CD4-positive, CD25-positive, alpha-beta regulatory T cell (primary cell): ENCODE measurements around the gene FRMD8. TPM values are rescaled to one million over a fixed set of nuclear protein-coding genes. Genes with fewer than 3 reads are reported as not detected.

ENCODE experiments used
- ATAC-seq, 2 donors: fragments of 150-1000 bp; cut with Tn5 transposase; one replicate each; pipeline ENCODE4 v1.10.0; 2021; ENCODE audit warnings: low read depth in 2 of 2, moderate number of reproducible peaks in 2 of 2, moderate library complexity in 1 of 2
- DNase-seq, 3 donors: peaks; one replicate each; pipeline versions ENCODE4 v3.0.0 to v3.0.0-alpha.2; 2012 to 2022; ENCODE audit warnings: mixed read lengths in 1 of 3
- H3K27ac ChIP-seq: one replicate; pipeline ENCODE4 v1.7.0; 2013; ENCODE audit warnings: mild to moderate bottlenecking, low read length; ENCODE audit not compliant: insufficient read depth, poor library complexity, severe bottlenecking
- H3K27me3 ChIP-seq: one replicate; pipeline ENCODE4 v1.7.0; 2013; ENCODE audit warnings: low read length; ENCODE audit not compliant: control insufficient read depth, insufficient read depth
- H3K36me3 ChIP-seq: one replicate; pipeline ENCODE4 v1.7.0; 2013; ENCODE audit warnings: mild to moderate bottlenecking, low read length, moderate library complexity; ENCODE audit not compliant: control insufficient read depth, insufficient read depth
- H3K4me1 ChIP-seq: 2 replicates; pipeline ENCODE4 v1.7.0; 2013; ENCODE audit warnings: mild to moderate bottlenecking, low read length; ENCODE audit not compliant: insufficient read depth, control insufficient read depth, poor library complexity, severe bottlenecking
- H3K4me3 ChIP-seq: one replicate; pipeline ENCODE4 v1.7.0; 2013; ENCODE audit warnings: low read depth, mild to moderate bottlenecking, low read length, moderate library complexity
- H3K9me3 ChIP-seq, 2 experiments: 1 replicate in 1 of 2; 2 replicates in 1 of 2; pipeline ENCODE4 v1.7.0; 2013; ENCODE audit warnings: low read length in 2 of 2, mild to moderate bottlenecking in 1 of 2, moderate library complexity in 1 of 2; ENCODE audit not compliant: control insufficient read depth in 2 of 2
- H3K27ac Mint-ChIP-seq, 3 donors: one replicate each; pipeline ENCODE4 v1.8.0; 2020 to 2022; ENCODE audit warnings: mild to moderate bottlenecking in 3 of 3, mixed read lengths in 3 of 3, moderate library complexity in 2 of 3
- H3K27me3 Mint-ChIP-seq: one replicate; pipeline ENCODE4 v1.8.0; 2022; ENCODE audit warnings: mild to moderate bottlenecking, mixed read lengths
- H3K36me3 Mint-ChIP-seq: one replicate; pipeline ENCODE4 v1.8.0; 2020; ENCODE audit warnings: mixed read lengths
- H3K4me1 Mint-ChIP-seq, 4 donors: one replicate each; pipeline ENCODE4 v1.8.0; 2020 to 2022; ENCODE audit warnings: mixed read lengths in 4 of 4, mild to moderate bottlenecking in 1 of 4
- H3K4me3 Mint-ChIP-seq, 4 donors: one replicate each; pipeline ENCODE4 v1.8.0; 2020 to 2022; ENCODE audit warnings: mild to moderate bottlenecking in 4 of 4, mixed read lengths in 4 of 4, moderate library complexity in 3 of 4
- H3K9me3 Mint-ChIP-seq, 7 donors: one replicate each; pipeline ENCODE4 v1.8.0; 2020 to 2022; ENCODE audit warnings: mixed read lengths in 7 of 7, mild to moderate bottlenecking in 3 of 7, moderate library complexity in 2 of 7
- polyA plus RNA-seq, 4 donors: library from polyadenylated mRNA; unstranded; fragments of 300-500 nt; fragmentation: Illumina TruSeq; gene quantifications; one replicate each; pipeline ENCODE4 v1.2.3, GENCODE V29; 2021
- total RNA-seq: library from RNA; stranded (reverse); gene quantifications from one replicate; pipeline ENCODE4 v1.2.3, GENCODE V29; 2022

The FRMD8 gene
- total and polyA plus RNA-seq, 5 donors from 2014 or later, result 47.4 to 55.1 (median 53.0) TPM

GRCh38 chr11:65454696-65455456 is 68.4 kb downstream of the FRMD8 start:
- ATAC-seq, result peak; percentile 82 to 86
- H3K27me3 Mint-ChIP-seq, result no peaks in the 10 kb centered on the region
- H3K4me1 ChIP-seq, result peaks cover 12% of the 10 kb centered on the region
- no peaks in the 10 kb centered on the region for H3K9me3 ChIP-seq
- H3K27me3 ChIP-seq, result no peaks in the 10 kb centered on the region
- no peaks in the 10 kb centered on the region for H3K36me3 Mint-ChIP-seq
- H3K4me3 Mint-ChIP-seq, result peak overlapping the region; percentile 70 to 96 (median 89)
- H3K27ac Mint-ChIP-seq, result peak overlapping the region; percentile 76 to 88 (median 77)
- H3K4me1 Mint-ChIP-seq, result peaks cover 0 to 28% (median 19%) of the 10 kb centered on the region in 4 donors
- H3K4me3 ChIP-seq, result peak overlapping the region; percentile 77
- H3K9me3 Mint-ChIP-seq, result peaks cover 0 to 1% (median 0%) of the 10 kb centered on the region in 7 donors
- H3K36me3 ChIP-seq, result no peaks in the 10 kb centered on the region
- DNase-seq, result peak; percentile 60 to 81 (median 78)
- H3K27ac ChIP-seq, result peak overlapping the region; percentile 72

GRCh38 chr11:65456418-65456817 is 70.0 kb downstream of the FRMD8 start:
- Histone ChIP-seq H3K4me3 (no peak overlapping the region), H3K27ac (no peak overlapping the region)

GRCh38 chr11:65459552-65459951 is 73.1 kb downstream of the FRMD8 start:
- no peaks in the 10 kb centered on the region for H3K9me3 Mint-ChIP-seq
- no peak overlapping the region for H3K4me3 ChIP-seq
- DNase-seq (no peak), ATAC-seq (no peak)
- no peaks in the 10 kb centered on the region for H3K27me3 ChIP-seq
- H3K27me3 Mint-ChIP-seq, result no peaks in the 10 kb centered on the region
- H3K36me3 Mint-ChIP-seq, result no peaks in the 10 kb centered on the region
- H3K4me1 Mint-ChIP-seq, result peaks cover 0 to 17% (median 11%) of the 10 kb centered on the region in 4 donors
- no peaks in the 10 kb centered on the region for H3K36me3 ChIP-seq
- H3K4me1 ChIP-seq, result peaks cover 12% of the 10 kb centered on the region
- H3K9me3 ChIP-seq, result no peaks in the 10 kb centered on the region
- H3K4me3 Mint-ChIP-seq, result no peak overlapping the region
- H3K27ac ChIP-seq, result no peak overlapping the region
- no peak overlapping the region for H3K27ac Mint-ChIP-seq

More at GRCh38 chr11:65456418-65456817, 70.0 kb downstream of the FRMD8 start:
- H3K27me3 ChIP-seq, result no peaks in the 10 kb centered on the region
- no peaks in the 10 kb centered on the region for H3K36me3 Mint-ChIP-seq
- H3K9me3 Mint-ChIP-seq, result no peaks in the 10 kb centered on the region
- H3K4me1 ChIP-seq, result peaks cover 12% of the 10 kb centered on the region
- no peak for ATAC-seq
- H3K36me3 ChIP-seq, result no peaks in the 10 kb centered on the region
- H3K9me3 ChIP-seq, result no peaks in the 10 kb centered on the region
- peak overlapping the region in 1 of 3 donors; percentile 16 for H3K27ac Mint-ChIP-seq
- H3K4me3 Mint-ChIP-seq, result peak overlapping the region; percentile 14 to 78 (median 62)
- no peaks in the 10 kb centered on the region for H3K27me3 Mint-ChIP-seq
- peaks cover 0 to 28% (median 19%) of the 10 kb centered on the region in 4 donors for H3K4me1 Mint-ChIP-seq
- DNase-seq, result no peak

Other genes starting within 250 kb of the FRMD8 start
- gene SPDYC, start 216.4 kb upstream of the FRMD8 start, total RNA-seq, result not detected
- gene SPDYC, start 216.4 kb upstream of the FRMD8 start, polyA plus RNA-seq, result not detected
- 158 TPM for gene CAPN1, start 204.7 kb upstream of the FRMD8 start, total RNA-seq
- gene CAPN1, start 204.7 kb upstream of the FRMD8 start, polyA plus RNA-seq, result 100 to 1,000 TPM in 2 of 4 donors, 10 to 100 TPM in 2; 91.2 to 148 (median 109) TPM
- gene POLA2, start 124.7 kb upstream of the FRMD8 start, total RNA-seq, result 25.7 TPM
- 10 to 100 TPM in 3 of 4 donors, 1 to 10 TPM in 1; 8.3 to 13.4 (median 12.8) TPM for gene POLA2, start 124.7 kb upstream of the FRMD8 start, polyA plus RNA-seq
- gene CDC42EP2, start 71.8 kb upstream of the FRMD8 start, total RNA-seq, result 1.9 TPM
- gene CDC42EP2, start 71.8 kb upstream of the FRMD8 start, polyA plus RNA-seq, result not detected
- gene DPF2, start 52.8 kb upstream of the FRMD8 start, total RNA-seq, result 67.0 TPM
- 10 to 100 TPM; 70.3 to 81.4 (median 74.9) TPM for gene DPF2, start 52.8 kb upstream of the FRMD8 start, polyA plus RNA-seq
- gene TIGD3, start 31.9 kb upstream of the FRMD8 start, total RNA-seq, result 0.37 TPM
- gene TIGD3, start 31.9 kb upstream of the FRMD8 start, polyA plus RNA-seq, result under 1 TPM; 0.19 to 0.90 (median 0.59) TPM
- gene SLC25A45, start 4.0 kb upstream of the FRMD8 start, total RNA-seq, result 40.3 TPM
- 10 to 100 TPM; 11.1 to 16.9 (median 13.8) TPM for gene SLC25A45, start 4.0 kb upstream of the FRMD8 start, polyA plus RNA-seq
- 890 TPM for gene NEAT1, start 36.2 kb downstream of the FRMD8 start, total RNA-seq
- gene NEAT1, start 36.2 kb downstream of the FRMD8 start, polyA plus RNA-seq, result 1 to 10 TPM; 1.4 to 3.1 (median 1.9) TPM
- gene MALAT1, start 112.4 kb downstream of the FRMD8 start, total RNA-seq, result 36,047 TPM
- 1,000 to 10,000 TPM; 2,329 to 3,603 (median 2,794) TPM for gene MALAT1, start 112.4 kb downstream of the FRMD8 start, polyA plus RNA-seq
- gene SCYL1, start 138.4 kb downstream of the FRMD8 start, total RNA-seq, result 59.0 TPM
- 10 to 100 TPM; 24.3 to 31.2 (median 29.0) TPM for gene SCYL1, start 138.4 kb downstream of the FRMD8 start, polyA plus RNA-seq
- 132 TPM for gene LTBP3, start 171.7 kb downstream of the FRMD8 start, total RNA-seq
- 10 to 100 TPM in 2 of 4 donors, 1 to 10 TPM in 2; 9.2 to 15.0 (median 11.9) TPM for gene LTBP3, start 171.7 kb downstream of the FRMD8 start, polyA plus RNA-seq
- gene ZNRD2, start 183.8 kb downstream of the FRMD8 start, total RNA-seq, result 34.6 TPM
- 10 to 100 TPM; 64.6 to 84.7 (median 73.1) TPM for gene ZNRD2, start 183.8 kb downstream of the FRMD8 start, polyA plus RNA-seq
- gene FAM89B, start 185.9 kb downstream of the FRMD8 start, total RNA-seq, result 49.4 TPM
- gene FAM89B, start 185.9 kb downstream of the FRMD8 start, polyA plus RNA-seq, result 100 to 1,000 TPM in 3 of 4 donors, 10 to 100 TPM in 1; 77.1 to 158 (median 115) TPM
- 143 TPM for gene EHBP1L1, start 189.4 kb downstream of the FRMD8 start, total RNA-seq
- gene EHBP1L1, start 189.4 kb downstream of the FRMD8 start, polyA plus RNA-seq, result 10 to 100 TPM in 1 of 4 donors, 1 to 10 TPM in 3; 7.8 to 11.6 (median 8.7) TPM
- gene KCNK7, start 209.2 kb downstream of the FRMD8 start, total RNA-seq, result 5.5 TPM
- 1 to 10 TPM in 1 of 4 donors, under 1 TPM in 2, not detected in 1; 0.19 to 1.5 (median 0.76) TPM for gene KCNK7, start 209.2 kb downstream of the FRMD8 start, polyA plus RNA-seq
- 73.1 TPM for gene MAP3K11, start 227.6 kb downstream of the FRMD8 start, total RNA-seq
- 10 to 100 TPM in 2 of 4 donors, 1 to 10 TPM in 2; 8.1 to 11.6 (median 9.8) TPM for gene MAP3K11, start 227.6 kb downstream of the FRMD8 start, polyA plus RNA-seq
- 61.3 TPM for gene PCNX3, start 229.1 kb downstream of the FRMD8 start, total RNA-seq
- gene PCNX3, start 229.1 kb downstream of the FRMD8 start, polyA plus RNA-seq, result 1 to 10 TPM; 1.9 to 2.6 (median 2.2) TPM